HEK293 (cell line): ENCODE results near the gene SGO1.

ENCODE experiments used
- CTCF ChIA-PET: fragments of 350-600 bp; formaldehyde crosslinking; extraction: SDS; loops from one replicate; lab custom pipeline; 2021; ENCODE audit warnings: antibody characterized with exemption; lab: Yijun Ruan, JAX
- POLR2A ChIA-PET: fragments of 300-600 bp; formaldehyde crosslinking; extraction: SDS; loops from one replicate; lab custom pipeline; 2020; ENCODE audit warnings: antibody characterized with exemption, inconsistent platforms; lab: Yijun Ruan, JAX
- H3K27ac ChIP-seq: fragments of 200-500 bp; sonication (Bioruptor generic); 2 replicates; pipeline ENCODE4 v1.5.1; 2014; ENCODE audit warnings: low read depth, low read length, control low read depth, inconsistent platforms; ENCODE audit errors: extremely low read depth
- H3K36me3 ChIP-seq, 2 experiments: fragments of 200-500 bp in 1 of 2; sonication (Bioruptor generic) in 1 of 2; 1 replicate in 1 of 2; 2 replicates in 1 of 2; pipeline ENCODE4 v1.5.1; 2014 to 2017; ENCODE audit warnings: inconsistent platforms in 2 of 2, low read length in 2 of 2; ENCODE audit not compliant: control insufficient read depth in 2 of 2, insufficient read depth in 1 of 2
- H3K4me1 ChIP-seq: fragments of 200-500 bp; sonication (Bioruptor generic); 2 replicates; pipeline ENCODE4 v1.5.1; 2014; ENCODE audit warnings: mild to moderate bottlenecking, low read length, inconsistent platforms; ENCODE audit not compliant: control insufficient read depth, insufficient read depth
- H3K4me3 ChIP-seq: 2 replicates; pipeline ENCODE4 v1.5.1; 2011; ENCODE audit warnings: low read depth, mild to moderate bottlenecking, control low read depth, low read length, moderate library complexity
- H3K9me3 ChIP-seq: fragments of 200-500 bp; sonication (Bioruptor generic); 2 replicates; pipeline ENCODE4 v1.5.1; 2014; ENCODE audit warnings: low read depth, low read length, inconsistent platforms; ENCODE audit not compliant: control insufficient read depth, insufficient read depth
- FEZF1 ChIP-seq: fragments of 450-650 bp; formaldehyde crosslinking; IDR thresholded peaks from 2 replicates; pipeline ENCODE4 v1.5.1; 2016; ENCODE audit warnings: missing biosample characterization, missing genetic modification characterization
- GLI2 ChIP-seq: fragments of 450-650 bp; formaldehyde crosslinking; IDR thresholded peaks from 2 replicates; pipeline ENCODE4; 2017; ENCODE audit warnings: missing biosample characterization, missing genetic modification characterization, low read depth, borderline replicate concordance
- HOXC10 ChIP-seq: sonication (generic); formaldehyde crosslinking; IDR thresholded peaks from 2 replicates; pipeline ENCODE4 v1.8.1; 2023; ENCODE audit warnings: mild to moderate bottlenecking, missing genetic modification reagents
- KLF10 ChIP-seq: fragments of 450-650 bp; IDR thresholded peaks from 2 replicates; pipeline ENCODE4 v1.5.1; 2018; ENCODE audit warnings: missing biosample characterization, mild to moderate bottlenecking, missing genetic modification characterization
- SETDB1 ChIP-seq: IDR thresholded peaks from one replicate; pipeline ENCODE4 v1.6.1; 2017; ENCODE audit warnings: mild to moderate bottlenecking, low read length, moderate library complexity, mixed read lengths; ENCODE audit not compliant: insufficient read length
- ZBTB17 ChIP-seq: fragments of 450-650 bp; formaldehyde crosslinking; IDR thresholded peaks from 2 replicates; pipeline ENCODE4 v1.5.1; 2016; ENCODE audit warnings: missing biosample characterization, missing genetic modification characterization
- ZFHX2 ChIP-seq: fragments of 450-650 bp; formaldehyde crosslinking; conservative IDR thresholded peaks from 2 replicates; pipeline ENCODE4 v1.5.1; 2016; ENCODE audit warnings: missing biosample characterization, missing genetic modification characterization
- ZFP41 ChIP-seq: fragments of 450-650 bp; formaldehyde crosslinking; IDR thresholded peaks from 2 replicates; pipeline ENCODE4 v1.5.1; 2016; ENCODE audit warnings: missing biosample characterization, missing genetic modification characterization, borderline replicate concordance
- ZNF138 ChIP-seq: fragments of 450-650 bp; formaldehyde crosslinking; IDR thresholded peaks from 2 replicates; pipeline ENCODE4 v1.5.1; 2016; ENCODE audit warnings: missing biosample characterization, missing genetic modification characterization, borderline replicate concordance
- ZNF146 ChIP-seq: fragments of 450-650 bp; formaldehyde crosslinking; IDR thresholded peaks from 2 replicates; pipeline ENCODE4 v1.5.1; 2016; ENCODE audit warnings: missing biosample characterization, missing genetic modification characterization
- ZNF248 ChIP-seq: fragments of 450-650 bp; formaldehyde crosslinking; IDR thresholded peaks from 2 replicates; pipeline ENCODE4 v1.5.1; 2017; ENCODE audit warnings: missing biosample characterization, missing genetic modification characterization
- ZNF280C ChIP-seq: fragments of 450-650 bp; formaldehyde crosslinking; IDR thresholded peaks from 2 replicates; pipeline ENCODE4 v1.5.1; 2016; ENCODE audit warnings: missing biosample characterization, missing genetic modification characterization
- ZNF324 ChIP-seq: fragments of 450-650 bp; formaldehyde crosslinking; IDR thresholded peaks from 2 replicates; pipeline ENCODE4 v1.5.1; 2016; ENCODE audit warnings: missing biosample characterization, missing genetic modification characterization
- ZNF354C ChIP-seq: fragments of 450-650 bp; formaldehyde crosslinking; IDR thresholded peaks from 2 replicates; pipeline ENCODE4 v1.5.1; 2016; ENCODE audit warnings: missing biosample characterization, missing genetic modification characterization, low read depth, borderline replicate concordance
- ZNF394 ChIP-seq: fragments of 450-650 bp; formaldehyde crosslinking; IDR thresholded peaks from 2 replicates; pipeline ENCODE4 v1.5.1; 2016; ENCODE audit warnings: missing biosample characterization, missing genetic modification characterization, mild to moderate bottlenecking, moderate library complexity, borderline replicate concordance
- ZNF423 ChIP-seq: fragments of 450-650 bp; formaldehyde crosslinking; IDR thresholded peaks from 2 replicates; pipeline ENCODE4 v1.5.1; 2016; ENCODE audit warnings: missing biosample characterization, missing genetic modification characterization
- ZNF501 ChIP-seq: fragments of 450-650 bp; formaldehyde crosslinking; IDR thresholded peaks from 2 replicates; pipeline ENCODE4 v1.5.1; 2016; ENCODE audit warnings: missing biosample characterization, missing genetic modification characterization
- ZNF521 ChIP-seq: fragments of 450-650 bp; formaldehyde crosslinking; IDR thresholded peaks from 2 replicates; pipeline ENCODE4 v1.5.1; 2017; ENCODE audit warnings: missing biosample characterization, mild to moderate bottlenecking, missing genetic modification characterization
- ZNF530 ChIP-seq: fragments of 450-650 bp; formaldehyde crosslinking; IDR thresholded peaks from 2 replicates; pipeline ENCODE4 v1.5.1; 2016; ENCODE audit warnings: low read depth, missing biosample characterization, missing genetic modification characterization
- ZNF549 ChIP-seq: fragments of 450-650 bp; IDR thresholded peaks from 2 replicates; pipeline ENCODE4 v1.5.1; 2018; ENCODE audit warnings: missing biosample characterization, missing genetic modification characterization, mild to moderate bottlenecking, inconsistent platforms, moderate library complexity
- ZNF561 ChIP-seq: fragments of 450-650 bp; IDR thresholded peaks from 2 replicates; pipeline ENCODE4 v1.5.1; 2018; ENCODE audit warnings: missing biosample characterization, missing genetic modification characterization, borderline replicate concordance
- ZNF571 ChIP-seq: fragments of 450-650 bp; formaldehyde crosslinking; IDR thresholded peaks from 2 replicates; pipeline ENCODE4 v1.5.0; 2017; ENCODE audit warnings: missing biosample characterization, missing genetic modification characterization
- ZNF624 ChIP-seq: fragments of 450-650 bp; formaldehyde crosslinking; IDR thresholded peaks from 2 replicates; pipeline ENCODE4 v1.5.1; 2017; ENCODE audit warnings: missing biosample characterization, missing genetic modification characterization
- ZNF660 ChIP-seq: fragments of 450-650 bp; IDR thresholded peaks from 2 replicates; pipeline ENCODE4 v1.5.1; 2018; ENCODE audit warnings: missing biosample characterization, mild to moderate bottlenecking, missing genetic modification characterization
- ZNF768 ChIP-seq: fragments of 450-650 bp; formaldehyde crosslinking; IDR thresholded peaks from 2 replicates; pipeline ENCODE4 v1.5.1; 2018; ENCODE audit warnings: missing biosample characterization, mild to moderate bottlenecking, missing genetic modification characterization
- ZNF777 ChIP-seq: fragments of 450-650 bp; formaldehyde crosslinking; IDR thresholded peaks from 2 replicates; pipeline ENCODE4 v1.5.1; 2017; ENCODE audit warnings: missing biosample characterization, missing genetic modification characterization, borderline replicate concordance
- TF ChIP-seq, protein P1 (sequence below): fragments of 450-650 bp; formaldehyde crosslinking; IDR thresholded peaks from 2 replicates; pipeline ENCODE4 v1.5.1; 2017; ENCODE audit warnings: missing biosample characterization, missing genetic modification characterization
- TF ChIP-seq, protein P2 (sequence below): fragments of 450-650 bp; formaldehyde crosslinking; IDR thresholded peaks from 2 replicates; pipeline ENCODE4 v1.5.1; 2017; ENCODE audit warnings: missing biosample characterization, missing genetic modification characterization

SGO1 gene

GRCh38 chr3:20143519-20143918, 42.5 kb downstream of the SGO1 start:
- H3K27ac ChIP-seq: no peak overlapping the region
- no peaks in the 10 kb centered on the region for H3K4me1 ChIP-seq
- H3K4me3 ChIP-seq: no peak overlapping the region
- TF ChIP-seq, protein P1, sequence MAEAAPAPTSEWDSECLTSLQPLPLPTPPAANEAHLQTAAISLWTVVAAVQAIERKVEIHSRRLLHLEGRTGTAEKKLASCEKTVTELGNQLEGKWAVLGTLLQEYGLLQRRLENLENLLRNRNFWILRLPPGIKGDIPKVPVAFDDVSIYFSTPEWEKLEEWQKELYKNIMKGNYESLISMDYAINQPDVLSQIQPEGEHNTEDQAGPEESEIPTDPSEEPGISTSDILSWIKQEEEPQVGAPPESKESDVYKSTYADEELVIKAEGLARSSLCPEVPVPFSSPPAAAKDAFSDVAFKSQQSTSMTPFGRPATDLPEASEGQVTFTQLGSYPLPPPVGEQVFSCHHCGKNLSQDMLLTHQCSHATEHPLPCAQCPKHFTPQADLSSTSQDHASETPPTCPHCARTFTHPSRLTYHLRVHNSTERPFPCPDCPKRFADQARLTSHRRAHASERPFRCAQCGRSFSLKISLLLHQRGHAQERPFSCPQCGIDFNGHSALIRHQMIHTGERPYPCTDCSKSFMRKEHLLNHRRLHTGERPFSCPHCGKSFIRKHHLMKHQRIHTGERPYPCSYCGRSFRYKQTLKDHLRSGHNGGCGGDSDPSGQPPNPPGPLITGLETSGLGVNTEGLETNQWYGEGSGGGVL (tag by site-specific recombination): no peak
- TF ChIP-seq ZNF146 (tag by site-specific recombination): peak; percentile 82
- H3K36me3 ChIP-seq: peaks cover 0 to 23% of the 10 kb centered on the region in 2 experiments; a peak in 2 of 3 replicates
- POLR2A ChIA-PET: no interaction called here
- CTCF ChIA-PET: no interaction called here
- no peaks in the 10 kb centered on the region for H3K9me3 ChIP-seq

DNA sequence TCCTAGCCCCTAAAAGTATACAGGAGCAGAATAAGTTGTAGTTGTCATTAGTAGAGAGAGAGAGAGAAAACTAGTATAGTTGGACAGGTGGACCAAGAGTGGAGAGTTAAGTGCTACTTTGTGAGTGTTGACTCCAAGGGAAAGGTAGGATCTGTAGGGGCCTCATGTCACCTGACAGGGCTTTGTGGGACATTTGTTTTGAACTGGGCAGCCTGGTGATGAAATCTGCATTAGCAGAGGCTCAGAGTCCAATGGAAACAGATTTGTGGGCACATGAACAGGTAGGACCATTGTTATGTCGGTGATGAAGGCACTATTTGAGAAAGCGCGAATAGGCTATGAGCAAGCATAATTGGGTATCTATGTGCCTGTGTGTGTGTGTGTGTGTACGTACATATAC, 43.5 kb downstream of the SGO1 start:
- ChIA-PET CTCF (no interaction called here), POLR2A (no interaction called here)
- Histone ChIP-seq H3K9me3 (no peaks in the 10 kb centered on the region), H3K36me3 (peaks cover 0 to 16% of the 10 kb centered on the region in 2 experiments; a peak in 2 of 3 replicates), H3K27ac (no peak overlapping the region), H3K4me3 (no peak overlapping the region), H3K4me1 (no peaks in the 10 kb centered on the region)
- TF ChIP-seq, protein P2, sequence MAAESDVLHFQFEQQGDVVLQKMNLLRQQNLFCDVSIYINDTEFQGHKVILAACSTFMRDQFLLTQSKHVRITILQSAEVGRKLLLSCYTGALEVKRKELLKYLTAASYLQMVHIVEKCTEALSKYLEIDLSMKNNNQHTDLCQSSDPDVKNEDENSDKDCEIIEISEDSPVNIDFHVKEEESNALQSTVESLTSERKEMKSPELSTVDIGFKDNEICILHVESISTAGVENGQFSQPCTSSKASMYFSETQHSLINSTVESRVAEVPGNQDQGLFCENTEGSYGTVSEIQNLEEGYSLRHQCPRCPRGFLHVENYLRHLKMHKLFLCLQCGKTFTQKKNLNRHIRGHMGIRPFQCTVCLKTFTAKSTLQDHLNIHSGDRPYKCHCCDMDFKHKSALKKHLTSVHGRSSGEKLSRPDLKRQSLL (tag by site-specific recombination): no peak
- no peak for TF ChIP-seq ZNF768
- no peak for TF ChIP-seq ZNF280C (tag by site-specific recombination)
- TF ChIP-seq ZNF521: no peak
- no peak for TF ChIP-seq ZNF138 (tag by site-specific recombination)
- TF ChIP-seq ZNF530 (tag by site-specific recombination): no peak
- no peak for TF ChIP-seq ZNF624 (tag by site-specific recombination)
- TF ChIP-seq ZNF571: no peak
- no peak for TF ChIP-seq ZFHX2
- no peak for TF ChIP-seq ZNF146 (tag by site-specific recombination)
- no peak for TF ChIP-seq SETDB1
- TF ChIP-seq ZNF549 (tag by site-specific recombination): no peak
- no peak for TF ChIP-seq ZNF248 (tag by site-specific recombination)
- TF ChIP-seq ZNF394 (tag by site-specific recombination): no peak
- no peak for TF ChIP-seq KLF10 (tag by site-specific recombination)
- no peak for TF ChIP-seq ZNF324
- no peak for TF ChIP-seq ZNF660
- TF ChIP-seq ZNF561: no peak

GRCh38 chr3:20141851-20142250, 44.2 kb downstream of the SGO1 start:
- ChIA-PET POLR2A (no interaction called here), CTCF (interaction anchor here (0.7 kb wide), 4 partner anchors 8 to 1746 kb away, joined by 3 to 5 read pairs (median 3); no protein-coding TSS in a partner anchor)
- Histone ChIP-seq H3K36me3 (peaks cover 0 to 19% of the 10 kb centered on the region in 2 experiments; a peak in 2 of 3 replicates), H3K27ac (no peak overlapping the region), H3K4me1 (no peaks in the 10 kb centered on the region), H3K9me3 (no peaks in the 10 kb centered on the region), H3K4me3 (no peak overlapping the region)
- TF ChIP-seq FEZF1 (tag by site-specific recombination): no peak
- no peak for TF ChIP-seq ZNF423
- TF ChIP-seq ZNF354C (tag by site-specific recombination): no peak
- no peak for TF ChIP-seq GLI2 (tag by site-specific recombination)
- no peak for TF ChIP-seq ZBTB17
- TF ChIP-seq ZNF501 (tag by site-specific recombination): no peak
- TF ChIP-seq ZNF146 (tag by site-specific recombination): no peak
- TF ChIP-seq ZNF549 (tag by site-specific recombination): no peak
- no peak for TF ChIP-seq ZNF777 (tag by site-specific recombination)
- no peak for TF ChIP-seq ZFP41 (tag by site-specific recombination)
- no peak for TF ChIP-seq HOXC10 (CRISPR knock-in tag)
